ENCODE data around the gene CORIN.
"Not testable (repeated sequence)": the region's sequence is repeated elsewhere in the genome, so short reads cannot be mapped to it uniquely, and the experiment has no call there.

DNA sequence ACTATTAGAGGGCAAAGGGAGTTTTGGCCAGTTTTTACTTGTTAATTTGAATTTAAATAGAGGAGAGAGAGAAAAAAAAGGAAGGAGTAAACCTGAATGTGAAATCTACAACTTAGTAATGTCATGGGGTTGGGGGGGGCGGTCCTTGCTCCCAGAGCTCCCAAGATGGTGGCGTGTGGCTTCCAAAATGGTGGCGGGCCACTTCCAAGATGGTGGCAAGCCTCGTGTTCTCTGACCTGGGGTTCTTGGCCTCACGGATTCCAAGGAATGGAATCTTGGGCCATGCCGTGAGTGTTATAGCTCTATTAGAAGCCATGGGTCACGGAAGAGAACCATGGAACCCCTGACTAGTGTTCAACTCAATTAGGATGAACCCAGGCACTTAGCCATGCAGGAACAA, 287.5 kb downstream of the CORIN start:
- TF ChIP-seq, protein P1, sequence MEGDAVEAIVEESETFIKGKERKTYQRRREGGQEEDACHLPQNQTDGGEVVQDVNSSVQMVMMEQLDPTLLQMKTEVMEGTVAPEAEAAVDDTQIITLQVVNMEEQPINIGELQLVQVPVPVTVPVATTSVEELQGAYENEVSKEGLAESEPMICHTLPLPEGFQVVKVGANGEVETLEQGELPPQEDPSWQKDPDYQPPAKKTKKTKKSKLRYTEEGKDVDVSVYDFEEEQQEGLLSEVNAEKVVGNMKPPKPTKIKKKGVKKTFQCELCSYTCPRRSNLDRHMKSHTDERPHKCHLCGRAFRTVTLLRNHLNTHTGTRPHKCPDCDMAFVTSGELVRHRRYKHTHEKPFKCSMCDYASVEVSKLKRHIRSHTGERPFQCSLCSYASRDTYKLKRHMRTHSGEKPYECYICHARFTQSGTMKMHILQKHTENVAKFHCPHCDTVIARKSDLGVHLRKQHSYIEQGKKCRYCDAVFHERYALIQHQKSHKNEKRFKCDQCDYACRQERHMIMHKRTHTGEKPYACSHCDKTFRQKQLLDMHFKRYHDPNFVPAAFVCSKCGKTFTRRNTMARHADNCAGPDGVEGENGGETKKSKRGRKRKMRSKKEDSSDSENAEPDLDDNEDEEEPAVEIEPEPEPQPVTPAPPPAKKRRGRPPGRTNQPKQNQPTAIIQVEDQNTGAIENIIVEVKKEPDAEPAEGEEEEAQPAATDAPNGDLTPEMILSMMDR (IDR thresholded peaks at IDR 0.05), result not testable (repeated sequence)
- TF ChIP-seq POLR2A (IDR thresholded peaks at IDR 0.05), result not testable (repeated sequence)

All from breast epithelium (tissue), 3 donors.